DMS79 (cell line): ENCODE data around the gene ALLC.
"Not testable (repeated sequence)": the region's sequence is repeated elsewhere in the genome, so short reads cannot be mapped to it uniquely, and the experiment has no call there.

ENCODE experiments used
- DNase-seq: peaks from one replicate; lab custom pipeline; 2025; lab: John Stamatoyannopoulos, UW

Gene ALLC

DNA sequence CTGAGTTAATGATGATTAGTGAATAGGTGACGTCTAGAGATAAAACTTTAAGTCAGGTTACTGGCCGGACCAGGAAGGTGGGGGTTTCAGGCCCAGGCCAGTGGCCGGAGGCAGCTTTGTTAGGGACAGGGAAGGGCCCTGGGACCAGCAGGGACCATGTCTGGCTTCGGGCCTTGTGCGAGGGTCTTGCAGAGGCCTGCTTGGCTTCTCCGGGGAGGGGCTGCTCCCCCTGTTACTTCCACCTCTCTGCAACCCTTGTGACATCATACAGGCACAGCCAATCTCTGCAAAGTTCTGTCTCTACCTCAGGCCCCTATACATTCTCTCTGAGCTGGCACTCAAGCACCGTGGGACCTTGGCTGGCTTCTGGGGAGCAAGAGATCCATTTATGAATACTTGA, at the start of gene ALLC:
TSS of gene ALLC (plus strand) at position 320 of the 400 bp plus-strand sequence. CDS start 12,958 bp downstream, outside the sequence.
- no peak for DNase-seq

DNA sequence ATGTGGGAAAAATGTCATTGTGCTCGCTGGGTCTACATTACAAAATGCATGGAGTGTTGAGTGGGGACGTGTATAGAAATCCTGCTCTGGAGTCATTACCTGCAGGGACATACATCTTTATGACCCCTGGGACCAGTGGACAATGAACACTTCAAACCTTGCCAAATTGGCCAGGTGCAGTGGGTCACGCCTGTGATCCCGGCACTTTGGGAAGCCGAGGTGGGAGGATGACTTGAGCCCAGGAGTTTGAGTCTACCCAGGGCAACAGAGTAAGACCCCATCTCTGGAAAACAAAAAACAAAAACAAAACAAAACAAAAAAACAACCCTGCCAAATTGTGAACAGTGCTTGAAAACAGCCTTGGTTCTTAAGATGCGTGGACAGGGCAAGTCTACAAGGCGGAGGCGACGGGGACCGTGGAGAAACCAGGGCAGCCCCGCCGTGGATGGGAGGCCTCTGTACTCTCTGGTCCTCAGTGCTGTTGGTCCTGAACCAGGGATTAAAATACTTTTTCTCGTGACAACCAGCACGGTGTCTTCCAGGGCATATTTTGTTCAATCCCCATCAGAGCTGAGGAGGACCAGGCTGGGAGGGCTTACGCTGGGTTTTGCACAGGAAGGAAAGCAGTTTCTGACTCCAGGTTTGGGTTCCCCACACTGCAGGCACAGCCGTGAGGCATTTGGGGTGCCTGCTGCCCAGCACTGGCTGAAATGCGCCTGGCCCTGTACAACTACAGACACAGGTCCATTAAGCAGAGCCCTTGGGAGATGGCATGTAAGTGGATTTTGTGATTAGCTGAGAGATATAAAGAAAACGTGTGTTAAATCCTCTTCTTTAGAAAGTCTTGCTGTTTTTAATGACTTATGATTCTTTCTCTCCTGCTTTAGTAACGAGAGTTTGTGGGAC, 49.4 kb upstream of the ALLC start:
- DNase-seq: no peak

DNA sequence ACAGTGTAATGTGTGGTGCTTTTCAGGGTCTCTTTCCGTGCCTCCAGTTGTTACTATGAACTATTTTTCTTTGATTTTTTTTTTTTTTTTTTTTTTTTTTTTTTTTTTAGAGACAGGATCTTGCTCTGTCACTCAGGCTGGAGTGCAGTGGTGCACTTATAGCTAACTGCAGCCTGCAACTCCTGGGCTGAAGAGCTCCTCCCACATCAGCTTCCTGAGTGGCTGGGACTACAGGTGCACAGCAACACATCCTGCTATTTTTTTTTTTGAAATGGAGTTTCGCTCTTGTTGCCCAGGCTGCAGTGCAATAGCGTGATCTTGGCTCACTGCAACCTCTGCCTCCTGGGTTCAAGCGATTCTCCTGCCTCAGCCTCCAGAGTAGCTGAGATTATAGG, 48.7 kb upstream of the ALLC start:
- peak; percentile 21 for DNase-seq

DNA sequence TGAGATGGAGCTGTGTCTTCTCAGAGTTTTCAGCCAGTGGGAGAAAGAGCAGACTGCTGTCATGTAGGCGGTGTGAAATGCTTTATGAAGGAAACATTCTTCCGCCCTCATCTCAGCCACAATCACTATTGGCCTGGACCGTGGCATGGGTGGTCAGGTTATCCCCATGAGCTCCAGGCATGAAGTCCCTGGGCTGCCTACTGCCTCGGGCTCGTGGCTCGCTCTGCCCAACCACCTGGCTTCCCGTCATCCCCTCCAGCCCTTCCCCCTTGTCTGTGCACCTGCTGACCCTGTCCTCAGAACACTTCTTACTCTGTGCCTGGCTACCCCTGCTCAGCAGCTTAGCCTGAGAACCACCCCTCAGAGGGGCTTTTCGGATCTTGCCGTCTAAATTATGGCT, 47.6 kb upstream of the ALLC start:
- no peak for DNase-seq

DNA sequence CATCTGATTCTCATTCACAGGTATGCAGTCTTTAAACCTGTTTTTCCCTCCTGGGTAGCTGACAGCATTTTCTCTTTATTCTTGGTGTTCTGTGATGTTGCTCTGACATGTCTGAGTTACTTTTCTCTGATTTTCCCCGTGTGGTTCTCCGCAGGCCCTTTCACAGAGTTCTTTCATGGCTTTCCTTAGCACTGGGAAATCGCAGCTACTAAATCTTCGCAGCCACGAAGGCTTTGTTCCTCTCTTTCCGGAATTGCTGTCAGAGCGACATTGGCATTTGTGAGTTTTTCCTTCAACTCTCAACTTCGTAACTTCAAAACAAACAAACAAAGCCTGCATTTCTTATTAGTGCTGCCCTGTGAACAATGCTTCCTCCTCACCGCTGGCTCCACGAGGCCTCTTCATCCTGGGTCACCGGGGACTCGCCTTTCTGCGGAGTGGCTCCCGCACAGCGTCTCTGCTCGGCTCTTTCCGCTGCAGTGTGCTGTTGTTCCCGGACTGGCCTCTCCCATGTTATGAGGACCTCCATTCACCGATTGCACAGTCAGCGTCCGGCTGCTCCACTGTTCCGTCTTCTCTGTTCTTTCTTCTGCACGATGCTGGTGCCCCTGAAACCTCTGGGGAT, 47.0 kb upstream of the ALLC start:
- no peak for DNase-seq

DNA sequence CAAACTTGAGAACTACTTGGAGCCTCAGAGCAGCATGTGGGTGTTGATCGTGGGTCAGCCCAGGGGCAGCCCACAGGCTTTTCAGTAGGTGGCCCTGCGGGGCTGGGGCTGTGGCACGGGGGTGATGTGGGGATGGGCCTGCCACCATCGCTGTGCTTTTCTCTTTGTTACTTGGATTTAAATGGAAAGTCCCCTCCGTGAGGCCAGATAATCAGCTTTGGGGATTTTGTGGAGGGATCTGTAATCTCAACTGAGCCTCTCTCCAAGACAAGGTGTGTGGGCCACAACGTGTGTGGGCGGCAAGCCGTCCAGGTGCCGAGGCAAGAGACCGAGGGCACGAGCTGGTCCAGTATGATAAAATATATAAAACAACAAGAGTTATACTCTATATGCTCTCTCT, 46.4 kb upstream of the ALLC start:
- DNase-seq: no peak

DNA sequence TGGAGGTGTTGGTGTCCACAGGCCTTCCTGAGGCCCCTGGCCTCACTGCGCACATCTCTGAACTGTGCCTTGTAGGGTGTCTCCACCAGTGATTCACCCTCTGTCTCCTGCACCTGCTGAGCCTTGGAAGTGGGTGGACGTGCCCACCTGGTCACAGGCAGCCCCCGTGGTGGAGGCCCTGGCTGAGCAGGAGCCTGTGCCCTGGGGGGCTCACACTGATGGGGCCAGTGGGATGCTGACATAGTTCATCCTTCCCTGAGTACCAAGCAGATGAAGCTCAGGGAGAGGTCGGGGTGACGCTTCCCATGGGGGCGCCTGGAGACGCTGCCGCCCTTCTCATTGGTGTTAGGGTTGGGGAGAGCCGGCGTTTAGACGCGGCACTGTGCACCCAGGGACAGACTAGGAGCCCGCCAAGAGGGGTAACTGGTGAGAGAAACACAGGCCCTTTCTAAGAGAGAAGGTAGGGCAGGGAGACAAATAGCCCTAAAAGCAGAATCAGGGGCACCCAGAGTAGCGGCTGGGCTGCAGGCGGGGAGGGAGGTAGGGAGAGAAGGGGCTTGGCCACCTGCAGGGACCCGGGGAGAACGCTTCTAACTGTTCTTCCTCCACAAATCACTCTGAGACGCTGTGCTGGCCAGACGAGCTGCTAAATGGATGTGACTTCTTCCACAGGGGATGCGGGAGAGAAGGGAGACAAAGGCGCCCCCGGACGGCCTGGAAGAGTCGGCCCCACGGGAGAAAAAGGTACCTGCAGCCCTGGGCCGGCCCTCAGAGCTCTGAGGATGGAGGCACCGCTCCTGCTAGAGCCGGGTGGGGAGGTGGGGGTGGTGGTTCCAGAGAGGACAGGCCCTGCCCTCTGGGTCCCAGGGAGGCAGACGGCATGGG, 45.1 kb upstream of the ALLC start:
- DNase-seq: no peak

DNA sequence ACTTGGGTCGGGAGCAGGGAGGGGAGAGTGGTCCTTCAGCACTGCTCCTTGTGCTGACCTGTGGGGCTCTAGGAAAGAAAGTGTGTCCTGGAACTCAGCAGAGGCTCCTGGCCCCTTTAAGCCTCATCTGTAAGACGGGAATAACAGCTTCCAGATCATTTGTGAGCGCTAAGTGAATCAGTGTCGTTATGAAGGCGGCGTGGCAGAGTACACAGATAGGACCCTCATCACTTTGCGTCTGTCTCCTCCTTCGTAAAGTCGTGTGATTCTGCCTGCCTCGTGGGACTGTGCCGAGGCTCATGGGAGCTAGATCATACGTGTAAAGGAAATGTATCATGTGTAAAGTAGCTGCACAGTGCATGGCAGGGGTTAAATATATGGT, 44.5 kb upstream of the ALLC start:
- no peak for DNase-seq

DNA sequence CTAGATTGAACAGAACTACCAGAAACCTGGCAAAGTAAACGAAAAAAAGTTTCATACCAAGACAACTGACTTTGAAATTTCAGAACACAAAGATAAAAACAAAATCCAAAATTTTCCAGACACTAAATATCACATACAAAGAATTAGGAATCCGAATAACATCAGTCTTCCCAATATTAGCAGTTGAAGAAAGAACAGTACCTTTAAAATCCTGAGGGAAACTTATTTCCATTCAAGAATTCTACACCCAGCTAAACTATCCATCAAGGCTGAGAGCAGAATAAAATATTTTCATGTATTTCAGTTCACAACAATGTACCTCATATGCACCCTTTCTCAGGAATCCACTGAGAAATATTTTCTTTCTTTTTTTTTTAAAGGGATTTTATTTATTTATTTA, 43.3 kb upstream of the ALLC start:
- DNase-seq: not testable (repeated sequence)

DNA sequence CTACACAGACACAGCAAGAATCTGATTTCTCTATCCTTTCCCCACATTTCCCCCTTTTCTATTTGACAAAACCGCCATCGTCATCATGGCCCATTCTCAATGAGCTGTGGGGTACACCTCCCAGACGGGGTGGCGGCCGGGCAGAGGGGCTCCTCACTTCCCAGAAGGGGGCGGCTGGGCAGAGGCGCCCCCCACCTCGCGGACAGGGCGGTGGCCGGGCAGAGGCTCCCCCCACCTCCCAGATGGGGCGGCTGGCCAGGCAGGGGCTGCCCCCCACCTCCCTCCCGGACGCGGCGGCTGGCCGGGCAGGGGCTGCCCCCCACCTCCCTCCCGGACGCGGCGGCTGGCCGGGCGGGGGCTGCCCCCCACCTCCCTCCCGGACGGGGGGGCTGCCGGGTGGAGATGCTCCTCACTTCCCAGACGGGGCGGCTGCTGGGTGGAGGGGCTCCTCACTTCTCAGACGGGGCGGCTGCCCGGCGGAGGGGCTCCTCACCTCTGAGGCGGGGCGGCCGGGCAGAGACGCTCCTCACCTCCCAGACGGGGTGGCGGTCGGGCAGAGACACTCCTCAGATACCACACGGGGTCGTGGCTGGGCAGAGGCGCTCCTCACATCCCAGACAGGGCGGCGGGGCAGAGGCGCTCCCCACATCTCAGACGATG, 42.3 kb upstream of the ALLC start:
- not testable (repeated sequence) for DNase-seq

DNA sequence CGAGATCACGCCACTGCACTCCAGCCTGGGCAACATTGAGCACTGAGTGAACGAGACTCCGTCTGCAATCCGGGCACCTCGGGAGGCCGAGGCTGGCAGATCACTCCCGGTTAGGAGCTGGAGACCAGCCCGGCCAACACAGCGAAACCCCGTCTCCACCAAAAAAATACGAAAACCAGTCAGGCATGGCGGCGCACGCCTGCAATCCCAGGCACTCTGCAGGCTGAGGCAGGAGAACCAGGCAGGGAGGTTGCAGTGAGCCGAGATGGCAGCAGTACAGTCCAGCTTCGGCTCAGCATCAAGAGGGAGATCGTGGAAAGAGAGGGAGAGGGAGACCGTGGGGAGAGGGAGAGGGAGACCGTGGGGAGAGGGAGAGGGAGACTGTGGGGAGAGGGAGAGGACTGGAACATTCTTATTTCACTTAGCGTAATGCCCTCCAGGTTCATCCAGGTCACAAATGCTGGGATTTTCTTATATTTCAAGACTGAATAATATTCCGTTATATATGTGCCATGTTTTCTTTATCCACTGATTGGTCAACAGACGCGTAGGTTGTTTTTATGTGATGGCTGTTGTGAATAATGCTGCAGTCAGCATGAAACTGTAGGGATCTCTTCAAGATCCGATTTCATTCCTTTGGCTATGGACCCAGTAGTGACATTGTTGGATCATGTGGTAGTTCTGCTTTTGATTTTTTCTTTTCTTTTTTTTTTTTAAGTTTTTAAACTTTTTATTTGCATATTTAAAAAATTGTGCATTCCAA, 41.4 kb upstream of the ALLC start:
- DNase-seq: not testable (repeated sequence)

DNA sequence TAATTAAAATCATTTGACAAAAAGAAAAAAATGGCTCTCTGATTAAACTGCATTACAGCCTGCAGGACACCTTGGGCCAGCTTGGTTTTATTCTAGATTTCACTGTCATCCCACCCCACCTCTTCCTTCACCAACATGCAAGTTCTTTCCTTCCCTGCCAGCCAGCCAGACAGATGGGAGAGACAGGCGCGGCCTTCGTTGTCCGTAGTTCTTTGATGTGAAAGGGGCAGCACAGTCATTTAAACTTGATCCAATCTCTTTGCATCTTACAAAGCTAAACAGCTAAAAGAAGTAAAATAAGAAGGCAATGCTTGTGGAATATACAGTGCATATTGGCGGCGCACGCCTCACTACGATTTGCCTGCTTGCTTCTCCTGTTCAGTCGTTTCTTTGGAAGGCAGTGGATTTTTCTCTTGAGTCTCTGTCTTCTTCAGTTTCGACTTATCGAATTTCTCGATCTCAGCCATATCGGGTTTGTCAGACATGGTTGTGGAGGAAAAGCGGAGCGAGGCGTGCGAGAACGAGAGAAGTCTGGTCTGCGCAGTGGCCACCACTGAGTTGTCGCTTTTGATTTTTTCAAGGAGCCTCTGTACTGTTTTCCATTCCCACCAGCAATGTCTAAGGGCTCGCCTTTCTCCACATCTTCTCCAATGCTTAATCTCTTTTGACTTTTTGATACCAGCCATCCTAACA, 40.7 kb upstream of the ALLC start:
- DNase-seq: no peak

DNA sequence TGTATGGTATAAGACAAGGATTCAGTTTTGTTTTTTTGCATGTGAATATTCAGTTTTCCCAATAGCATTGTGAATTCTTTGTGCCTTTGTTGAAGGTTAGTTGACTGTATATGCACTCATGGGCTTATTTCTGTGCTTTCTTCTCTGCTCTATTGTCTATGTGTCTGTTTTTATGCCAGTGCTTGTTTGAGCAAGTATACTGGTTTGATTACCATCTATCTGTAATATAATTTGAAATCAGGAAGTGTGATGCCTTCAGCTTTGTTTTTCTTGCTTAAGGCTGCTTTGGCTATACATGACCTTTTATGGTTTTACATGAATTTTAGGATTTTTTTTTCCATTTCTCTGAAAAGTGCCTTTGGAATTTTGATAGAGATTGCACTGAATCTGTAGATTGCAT, 39.6 kb upstream of the ALLC start:
- DNase-seq: no peak

DNA sequence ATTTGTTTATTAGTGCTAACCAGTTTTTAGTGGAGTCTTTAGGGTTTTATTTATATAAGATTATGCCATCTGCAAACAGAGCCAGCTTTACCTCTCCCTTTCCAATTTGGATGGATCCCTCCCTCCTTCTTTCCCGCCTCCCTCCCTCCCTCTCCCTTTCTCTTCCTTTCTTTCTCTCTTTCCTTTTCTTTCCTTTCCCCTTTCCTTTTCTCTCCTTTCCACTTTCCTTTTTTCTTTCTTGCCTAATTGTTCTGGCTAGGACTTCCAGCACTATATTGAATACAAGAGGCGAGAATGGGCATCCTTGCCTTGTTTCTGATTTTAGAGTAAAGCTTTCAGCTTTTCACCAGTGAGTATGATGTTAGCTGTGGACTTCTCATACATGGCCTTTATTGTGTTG, 39.0 kb upstream of the ALLC start:
- no peak for DNase-seq

DNA sequence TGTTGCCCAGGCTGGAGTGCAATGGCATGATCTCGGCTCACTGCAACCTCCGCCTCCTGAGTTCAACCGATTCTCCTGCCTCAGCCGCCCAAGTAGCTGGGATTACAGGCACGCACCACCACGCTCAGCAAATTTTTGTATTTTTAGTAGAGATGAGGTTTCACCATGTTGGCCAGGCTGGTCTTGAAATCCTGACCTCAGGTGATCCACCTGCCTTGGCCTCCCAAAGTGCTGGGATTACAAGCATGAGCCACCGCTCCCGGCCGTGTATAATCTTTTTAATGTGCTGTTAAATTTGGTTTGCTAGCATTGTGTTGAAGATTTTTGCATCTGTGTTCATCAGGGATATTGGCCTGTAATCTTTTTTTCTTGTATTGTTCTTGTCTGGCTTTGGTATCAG, 38.3 kb upstream of the ALLC start:
- DNase-seq: not testable (repeated sequence)

DNA sequence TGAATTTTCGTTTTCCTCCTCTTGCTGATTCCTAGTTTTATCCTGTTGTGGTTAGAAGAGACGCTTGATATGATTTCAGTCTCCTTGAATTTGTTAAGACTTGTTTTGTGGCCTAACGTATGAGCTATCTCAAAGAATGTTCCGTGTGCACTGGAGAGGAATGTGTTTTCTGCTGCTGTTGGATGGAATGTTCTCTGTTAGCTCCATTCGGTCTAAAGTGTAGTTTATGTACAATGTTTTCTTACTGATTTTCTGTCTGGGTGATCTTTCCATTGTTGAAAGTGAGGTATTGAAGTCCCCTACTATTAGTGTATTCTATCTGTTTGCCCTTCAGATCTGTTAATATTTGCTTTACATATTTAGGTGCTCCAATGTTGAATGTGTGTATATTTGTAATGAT, 37.2 kb upstream of the ALLC start:
- no peak for DNase-seq

DNA sequence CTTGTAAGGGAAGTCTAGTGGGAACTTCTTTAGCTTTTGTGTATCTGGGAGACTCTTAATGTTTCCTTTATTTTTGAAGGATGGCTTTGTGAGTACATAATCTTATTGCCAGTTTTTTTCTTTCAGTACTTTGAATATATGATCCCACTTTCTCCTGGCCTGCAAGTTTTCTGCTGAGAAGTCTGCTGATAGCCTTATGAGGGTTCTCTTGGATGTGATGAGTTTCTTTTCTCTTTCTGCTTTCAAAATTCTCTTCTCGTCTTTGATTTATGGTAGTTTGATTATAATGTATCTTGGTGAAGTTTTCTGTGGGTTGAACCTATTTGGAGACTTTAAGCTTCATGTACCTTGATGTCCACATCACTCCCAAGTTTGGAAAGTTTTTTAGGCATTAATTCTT, 35.0 kb upstream of the ALLC start:
- DNase-seq: no peak

DNA sequence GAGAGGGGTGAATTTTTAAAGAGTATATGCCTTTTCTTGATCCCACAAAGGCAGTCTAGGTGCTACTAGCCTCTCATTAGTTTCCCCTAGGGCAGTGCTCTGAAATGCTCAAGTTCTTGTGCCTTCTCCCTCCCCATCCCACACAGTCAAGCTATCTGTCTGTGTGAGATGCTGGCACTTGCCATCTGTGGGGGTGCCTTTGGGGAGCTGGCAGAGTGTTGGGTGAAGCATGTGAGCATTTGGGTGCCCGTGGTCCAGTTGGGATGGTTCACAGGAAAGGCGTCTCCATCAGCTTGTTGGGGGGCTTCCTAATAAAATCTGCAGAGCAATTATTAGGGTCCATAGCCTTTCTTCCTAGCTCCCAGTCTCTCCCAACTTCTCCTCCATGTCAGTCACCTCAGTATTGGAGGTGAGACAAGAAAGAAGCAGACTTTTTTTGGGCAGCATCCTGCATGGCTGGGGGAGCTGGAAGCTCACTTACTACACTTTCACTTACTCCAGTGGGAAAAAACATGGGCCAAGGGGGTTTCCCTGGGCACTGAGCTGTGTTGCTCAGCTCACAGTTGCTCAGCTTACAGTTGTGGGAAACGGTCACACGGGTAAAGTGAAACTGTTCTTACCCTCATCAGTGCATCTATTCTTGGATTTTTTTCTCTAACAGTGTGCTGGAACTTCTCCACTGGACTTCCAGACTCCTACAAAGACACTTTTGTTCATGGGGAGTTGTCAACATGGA, 33.8 kb upstream of the ALLC start:
- no peak for DNase-seq

DNA sequence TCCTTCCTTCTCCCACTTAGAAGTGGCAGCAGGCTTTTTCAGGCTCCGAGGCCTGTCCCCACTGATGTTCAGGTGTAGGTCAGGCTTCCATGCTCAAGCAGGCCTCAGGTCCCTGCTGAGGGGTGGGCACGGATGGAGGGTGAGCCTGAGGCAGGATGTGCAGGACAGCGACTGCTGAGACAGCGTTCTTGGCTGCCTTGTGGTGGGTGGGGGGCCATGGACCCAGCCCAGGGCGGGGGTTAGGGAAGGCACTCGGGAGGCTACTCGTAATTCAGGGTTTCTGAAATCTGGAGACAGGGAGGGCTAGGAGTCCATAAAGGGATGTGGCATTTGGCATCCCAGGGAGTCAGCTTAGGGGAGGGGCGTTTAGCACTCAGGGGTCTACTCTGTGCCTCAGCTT, 32.8 kb upstream of the ALLC start:
- no peak for DNase-seq
